HG03280 (cell line): ENCODE measurements around the gene DELE1.

Experiments used
- ATAC-seq: cut with Tn5 transposase; IDR thresholded peaks from one replicate; pipeline ENCODE4 v1.9.1; 2021; ENCODE audit warnings: mild to moderate bottlenecking, moderate library complexity; ENCODE audit not compliant: unreplicated experiment

Gene DELE1, protein sequence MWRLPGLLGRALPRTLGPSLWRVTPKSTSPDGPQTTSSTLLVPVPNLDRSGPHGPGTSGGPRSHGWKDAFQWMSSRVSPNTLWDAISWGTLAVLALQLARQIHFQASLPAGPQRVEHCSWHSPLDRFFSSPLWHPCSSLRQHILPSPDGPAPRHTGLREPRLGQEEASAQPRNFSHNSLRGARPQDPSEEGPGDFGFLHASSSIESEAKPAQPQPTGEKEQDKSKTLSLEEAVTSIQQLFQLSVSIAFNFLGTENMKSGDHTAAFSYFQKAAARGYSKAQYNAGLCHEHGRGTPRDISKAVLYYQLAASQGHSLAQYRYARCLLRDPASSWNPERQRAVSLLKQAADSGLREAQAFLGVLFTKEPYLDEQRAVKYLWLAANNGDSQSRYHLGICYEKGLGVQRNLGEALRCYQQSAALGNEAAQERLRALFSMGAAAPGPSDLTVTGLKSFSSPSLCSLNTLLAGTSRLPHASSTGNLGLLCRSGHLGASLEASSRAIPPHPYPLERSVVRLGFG

GRCh38 chr5:141923448-141924313 is at the start of gene DELE1:
TSS of gene DELE1 (plus strand) at chr5:141923871. CDS start at chr5:141923942, 71 bp downstream.
- peak; percentile 97 for ATAC-seq

DNA sequence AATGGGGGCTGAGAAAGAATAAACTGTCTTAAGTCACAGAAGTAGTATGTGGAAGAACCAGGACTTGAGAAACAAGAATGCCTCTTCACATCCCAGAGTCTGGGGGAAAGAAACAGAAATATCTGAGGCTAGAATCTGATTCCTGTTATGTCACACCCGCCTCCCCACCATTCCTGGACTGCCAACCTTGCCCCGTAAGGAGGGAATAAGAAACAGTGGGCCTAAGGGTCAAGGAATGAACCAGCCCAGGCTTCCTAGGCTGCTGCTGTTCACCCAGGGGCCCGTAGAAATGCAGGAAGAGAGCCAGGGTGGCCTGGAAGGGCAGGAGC is 49.8 kb upstream of the DELE1 start:
- ATAC-seq: no peak

DNA sequence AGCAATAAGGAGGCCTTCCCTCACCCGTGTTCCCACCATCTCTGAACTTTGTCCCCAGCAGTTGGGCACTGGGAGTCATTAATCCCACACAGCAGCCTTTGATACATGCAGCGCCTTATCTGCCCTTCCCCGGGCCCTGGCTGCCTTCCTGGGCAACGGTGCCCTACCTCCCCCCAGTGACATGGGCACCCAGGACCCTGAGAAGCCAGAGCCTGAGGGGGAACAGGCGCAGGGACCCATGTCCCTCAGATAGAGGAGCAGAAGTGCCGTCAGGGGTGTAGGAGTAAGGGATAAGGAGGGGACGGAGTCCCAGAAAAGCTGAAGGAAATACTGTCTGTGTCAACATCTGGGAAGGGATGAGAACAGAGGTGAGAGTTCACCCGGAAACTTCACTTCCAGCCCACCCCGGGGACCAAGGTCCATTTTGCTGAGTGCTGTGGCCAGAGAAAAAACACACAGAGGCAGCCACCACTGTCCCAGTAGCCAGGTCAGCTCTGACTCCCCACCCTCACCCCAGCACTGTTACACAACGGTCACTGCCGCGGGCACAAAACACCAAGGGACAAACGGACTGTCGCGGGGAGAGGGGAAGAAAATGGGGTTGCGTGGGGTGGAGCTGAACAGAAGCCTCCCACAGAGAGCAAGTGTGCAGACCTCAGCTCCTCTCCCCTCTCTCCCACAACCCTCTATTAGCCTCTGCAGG is 49.3 kb upstream of the DELE1 start:
- no peak for ATAC-seq

- ATAC-seq: no peak
Measured at GRCh38 chr5:141875022-141875740, 48.5 kb upstream of the DELE1 start.

- ATAC-seq: no peak
Measured at GRCh38 chr5:141875795-141876627, 47.7 kb upstream of the DELE1 start.

- no peak for ATAC-seq
Measured at GRCh38 chr5:141876628-141877355, 46.9 kb upstream of the DELE1 start.

GRCh38 chr5:141877356-141878185 is 46.1 kb upstream of the DELE1 start:
- no peak for ATAC-seq

GRCh38 chr5:141878186-141878710 is 45.4 kb upstream of the DELE1 start, which contains the start of gene PCDH1:
TSS of gene PCDH1 (minus strand) at chr5:141878410. CDS start at chr5:141878262, 148 bp downstream.
- no peak for ATAC-seq

- ATAC-seq: peak; percentile 77
Measured at GRCh38 chr5:141878711-141879425, 44.8 kb upstream of the DELE1 start.

DNA sequence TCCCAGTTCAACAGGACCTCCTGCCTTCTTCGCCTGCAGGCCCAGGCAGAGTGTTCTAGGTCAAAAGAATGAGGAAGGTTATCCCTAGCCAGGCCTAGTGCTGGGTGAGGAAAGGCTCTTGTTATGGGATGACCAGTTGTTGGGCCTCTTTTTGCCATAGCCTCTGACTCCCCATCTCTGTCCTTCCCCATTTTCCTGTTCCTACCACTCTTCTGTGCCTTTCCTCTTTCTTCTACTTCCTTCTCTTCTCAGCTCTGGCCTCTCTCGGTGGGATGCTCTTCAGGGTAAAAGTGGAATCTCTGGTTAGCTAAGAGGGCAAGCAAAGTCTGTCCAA is 44.3 kb upstream of the DELE1 start:
- no peak for ATAC-seq

DNA sequence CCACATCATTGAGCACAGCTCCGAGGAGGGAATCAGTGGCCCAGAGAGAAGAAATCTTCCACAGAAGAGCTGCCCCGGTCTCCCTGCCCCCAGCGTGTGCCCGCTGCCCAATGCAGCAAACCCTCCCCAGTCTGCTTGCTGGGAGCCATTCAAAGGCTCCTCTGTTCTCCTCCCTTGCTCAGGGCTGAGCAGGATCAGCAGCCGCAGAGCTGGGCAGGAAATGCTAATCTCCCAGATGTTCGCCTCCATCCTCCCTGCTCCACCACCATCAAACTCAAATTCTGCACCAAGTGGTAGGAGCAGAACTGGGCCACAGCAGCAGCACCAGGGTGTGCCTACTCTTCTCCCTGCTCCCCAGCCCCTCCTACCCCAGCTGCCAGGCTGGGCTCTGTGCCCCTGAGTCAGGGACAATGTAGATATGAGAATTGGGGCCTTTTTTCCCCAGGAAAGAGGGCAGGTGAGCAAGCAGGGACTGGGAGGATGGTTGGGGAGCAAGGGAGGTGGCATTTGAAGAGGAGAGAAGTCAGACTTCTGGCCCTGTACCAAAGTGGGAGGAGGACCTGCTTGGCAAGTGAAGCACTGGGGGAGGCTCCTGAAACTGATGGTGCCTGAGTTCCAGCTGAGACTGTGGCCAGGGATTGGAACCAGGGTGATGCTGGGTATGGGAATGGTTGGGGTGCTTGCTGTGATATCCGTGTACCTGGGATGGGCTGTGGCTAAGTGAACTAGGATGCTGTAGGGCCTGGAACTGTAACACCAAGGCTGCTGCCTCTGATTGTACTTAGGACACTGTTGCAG is 43.5 kb upstream of the DELE1 start:
- no peak for ATAC-seq

DNA sequence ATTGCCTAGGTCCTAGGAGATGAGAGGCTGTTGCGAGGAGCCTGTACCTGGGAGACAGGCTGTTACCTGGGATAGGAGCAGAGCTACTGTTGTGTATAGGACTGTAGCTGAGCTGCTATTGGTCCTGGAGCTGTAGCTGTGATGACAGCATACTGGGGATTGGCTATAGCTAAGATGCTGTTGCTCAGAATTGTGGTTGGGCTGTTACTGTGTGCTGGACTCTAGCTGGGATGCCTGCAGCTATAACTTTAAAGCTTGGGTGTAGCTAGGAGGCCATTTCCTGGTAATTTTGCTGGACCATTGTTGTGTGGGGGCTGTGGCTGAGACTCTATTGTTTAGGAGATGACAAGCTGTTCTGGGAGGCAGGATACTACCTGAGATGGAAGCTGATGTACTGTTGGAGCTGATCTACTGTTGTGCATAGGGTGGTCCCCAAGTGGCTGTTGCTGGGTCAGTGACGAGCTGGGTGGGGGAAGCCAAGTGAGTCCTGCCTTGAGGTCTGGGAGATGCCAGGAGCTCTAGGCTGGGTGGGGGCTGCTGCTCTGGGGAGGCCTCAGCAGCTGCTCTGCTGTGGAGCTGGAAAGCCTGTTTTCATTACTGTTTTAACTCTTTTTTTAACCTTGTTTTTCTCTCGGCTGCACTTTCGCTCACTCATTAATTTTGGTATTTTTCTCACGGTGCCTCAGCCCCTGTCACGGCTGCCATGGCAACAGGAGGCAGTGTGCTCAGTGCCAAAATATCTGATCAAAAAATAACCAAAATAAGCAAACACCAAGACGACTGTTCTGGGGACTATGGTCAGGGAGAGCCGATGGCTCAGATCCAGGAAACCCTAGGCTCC is 42.5 kb upstream of the DELE1 start:
- ATAC-seq: no peak

DNA sequence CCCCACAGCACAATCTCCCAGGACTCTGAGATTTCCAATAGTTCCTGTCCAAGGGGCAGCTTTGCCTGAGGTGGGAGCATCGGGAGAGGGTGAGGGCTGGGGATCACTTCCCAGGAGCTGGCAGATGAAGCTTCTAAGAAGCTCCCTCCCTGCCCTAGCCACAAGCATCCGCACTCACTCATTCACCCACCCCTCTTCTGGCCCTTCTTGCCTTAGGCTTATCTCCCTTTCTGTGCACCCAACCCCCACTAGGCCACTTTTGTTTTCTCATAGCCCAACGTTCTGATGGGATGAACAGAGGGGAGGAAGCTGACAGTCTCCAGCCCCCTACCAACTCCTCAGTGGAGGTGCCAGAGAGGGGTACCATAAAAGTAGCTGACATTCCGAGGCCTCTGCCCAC is 41.8 kb upstream of the DELE1 start:
- no peak for ATAC-seq

DNA sequence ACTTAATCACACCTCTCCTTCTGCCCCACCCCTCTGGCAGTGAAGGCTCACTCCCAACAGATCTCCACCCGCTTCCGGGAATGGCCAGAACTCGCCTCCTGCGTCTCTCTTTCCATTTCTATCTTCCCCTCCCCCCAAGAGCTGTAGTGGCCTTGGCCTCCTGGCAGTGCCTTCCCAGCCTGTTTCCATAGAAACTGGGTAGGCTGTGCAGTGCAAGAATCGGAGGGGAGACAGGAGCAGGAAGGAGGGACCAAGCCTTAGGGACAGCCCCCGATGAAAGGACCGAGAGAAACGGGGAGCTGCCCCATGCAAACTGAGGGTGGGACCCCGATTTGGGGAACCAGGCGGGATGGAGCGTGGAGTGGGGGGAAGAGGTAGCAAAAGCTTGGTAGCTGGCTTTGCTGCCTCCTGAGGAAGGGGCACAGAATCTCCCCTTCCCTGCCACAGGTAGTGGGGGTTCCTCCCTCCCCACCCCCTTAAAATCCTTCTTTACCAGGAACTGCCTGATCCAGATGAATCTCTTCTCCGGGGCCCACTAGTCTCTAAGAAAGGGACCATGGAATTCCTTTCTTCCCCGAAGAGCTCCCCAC is 41.0 kb upstream of the DELE1 start:
- no peak for ATAC-seq

DNA sequence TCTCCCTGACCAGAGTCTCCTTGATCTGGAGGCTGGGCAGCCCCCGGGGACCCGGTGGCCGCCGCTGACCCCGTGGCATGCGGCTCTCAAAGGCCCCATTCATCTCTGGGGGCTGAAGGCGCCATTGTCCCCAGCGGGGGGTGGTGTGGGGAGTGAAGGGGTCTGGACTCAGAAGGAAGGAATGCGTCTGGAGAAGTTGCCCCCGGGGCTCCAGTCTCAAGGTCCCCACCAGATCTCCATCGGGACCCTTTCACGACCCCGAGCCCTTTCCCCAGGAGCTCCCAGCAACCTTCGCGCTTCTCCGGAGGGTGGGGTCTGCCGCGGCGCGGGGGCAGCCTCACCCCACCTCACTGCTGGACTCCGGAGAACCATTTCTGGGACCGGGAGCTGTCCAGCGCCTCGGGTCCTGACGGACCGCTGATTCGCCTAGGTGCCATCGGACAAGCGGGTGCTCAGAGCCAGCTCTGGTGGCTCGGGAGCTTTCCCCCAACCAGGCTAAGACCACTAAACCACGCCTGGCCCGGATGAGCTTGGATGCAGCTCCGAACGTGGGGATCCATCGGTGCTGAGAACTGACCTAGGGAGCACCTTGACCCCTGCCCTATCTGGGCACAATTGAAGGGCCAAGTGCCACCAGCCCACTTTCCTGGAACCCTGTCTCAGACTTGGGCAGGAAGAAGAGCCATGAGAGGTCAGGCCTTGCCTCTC is 40.3 kb upstream of the DELE1 start:
- ATAC-seq: no peak
